GM18526 (cell line): ENCODE results near the gene PLAU.

Experiments
- POLR2A ChIP-seq: IDR thresholded peaks from 3 replicates; pipeline ENCODE4 v1.6.1; 2011; ENCODE audit not compliant: insufficient read length; ENCODE audit errors: extremely low read depth

Gene PLAU

DNA sequence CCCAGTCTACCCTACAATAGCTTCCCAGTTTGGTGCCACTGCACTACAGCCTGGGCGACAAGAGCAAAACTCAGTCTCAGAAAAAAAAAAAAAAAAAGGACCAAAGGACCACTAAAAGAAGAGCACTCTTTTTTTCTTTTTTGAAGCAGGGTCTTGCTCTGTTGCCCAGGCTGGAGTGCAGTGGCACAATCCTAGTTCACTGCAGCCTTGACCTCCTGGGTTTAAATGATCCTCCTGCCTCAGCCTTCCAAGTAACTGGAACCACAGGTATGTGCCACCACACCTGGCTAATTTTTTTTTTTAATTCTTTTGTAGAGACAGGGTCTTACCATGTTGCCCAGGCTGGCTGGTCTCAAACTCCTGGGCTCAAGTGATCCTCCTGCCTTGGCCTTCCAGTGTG is 14.0 kb downstream of the PLAU start:
- TF ChIP-seq POLR2A: no peak

DNA sequence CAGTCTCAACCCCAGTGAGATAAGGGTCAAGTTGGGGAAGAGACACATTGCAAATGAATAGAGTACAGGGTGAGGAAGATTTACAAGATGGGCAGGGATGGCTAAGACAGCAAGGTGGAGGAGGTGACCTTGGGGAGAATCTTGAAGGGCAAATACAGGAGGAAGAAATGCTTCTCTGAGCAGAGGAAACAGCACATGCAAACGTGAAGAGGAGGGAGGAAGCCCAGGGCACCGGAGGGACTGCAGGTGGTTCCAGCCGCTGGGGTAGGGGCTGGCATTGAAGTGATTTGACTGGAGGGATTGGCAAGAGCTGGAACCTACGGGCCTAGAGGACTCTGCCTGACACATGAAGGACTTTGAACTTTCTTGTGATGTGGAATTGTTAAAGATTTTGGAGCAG is 14.6 kb downstream of the PLAU start:
- TF ChIP-seq POLR2A: no peak

DNA sequence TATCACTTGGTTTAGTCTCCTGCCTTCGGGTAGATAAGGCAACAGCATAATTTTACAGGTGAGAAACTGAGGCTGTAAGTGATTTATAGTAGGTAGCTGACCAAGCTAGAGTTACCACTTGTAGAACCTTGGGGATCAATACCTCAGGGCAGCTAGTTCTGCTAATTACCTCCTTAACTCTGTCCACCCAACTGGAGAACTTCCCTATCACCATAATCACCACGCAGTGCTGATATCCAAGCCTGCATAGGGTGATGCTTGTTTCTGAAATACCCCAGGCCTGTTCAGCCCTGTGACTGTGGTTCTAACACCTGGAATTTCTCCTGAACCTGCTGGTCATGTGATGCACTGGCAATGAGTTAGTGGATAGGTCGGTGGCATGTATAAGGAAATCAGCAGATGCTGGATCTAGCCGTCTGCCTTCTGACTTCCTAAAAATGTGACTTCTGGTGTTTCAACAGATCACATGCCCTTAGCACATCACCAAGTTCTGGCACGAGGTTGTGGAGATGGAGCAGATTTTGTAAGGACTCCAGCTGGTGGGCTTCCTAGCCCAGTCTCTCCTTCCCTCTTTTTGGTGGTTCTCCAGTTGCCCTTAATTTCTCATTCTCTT is 15.3 kb downstream of the PLAU start:
- no peak for TF ChIP-seq POLR2A

DNA sequence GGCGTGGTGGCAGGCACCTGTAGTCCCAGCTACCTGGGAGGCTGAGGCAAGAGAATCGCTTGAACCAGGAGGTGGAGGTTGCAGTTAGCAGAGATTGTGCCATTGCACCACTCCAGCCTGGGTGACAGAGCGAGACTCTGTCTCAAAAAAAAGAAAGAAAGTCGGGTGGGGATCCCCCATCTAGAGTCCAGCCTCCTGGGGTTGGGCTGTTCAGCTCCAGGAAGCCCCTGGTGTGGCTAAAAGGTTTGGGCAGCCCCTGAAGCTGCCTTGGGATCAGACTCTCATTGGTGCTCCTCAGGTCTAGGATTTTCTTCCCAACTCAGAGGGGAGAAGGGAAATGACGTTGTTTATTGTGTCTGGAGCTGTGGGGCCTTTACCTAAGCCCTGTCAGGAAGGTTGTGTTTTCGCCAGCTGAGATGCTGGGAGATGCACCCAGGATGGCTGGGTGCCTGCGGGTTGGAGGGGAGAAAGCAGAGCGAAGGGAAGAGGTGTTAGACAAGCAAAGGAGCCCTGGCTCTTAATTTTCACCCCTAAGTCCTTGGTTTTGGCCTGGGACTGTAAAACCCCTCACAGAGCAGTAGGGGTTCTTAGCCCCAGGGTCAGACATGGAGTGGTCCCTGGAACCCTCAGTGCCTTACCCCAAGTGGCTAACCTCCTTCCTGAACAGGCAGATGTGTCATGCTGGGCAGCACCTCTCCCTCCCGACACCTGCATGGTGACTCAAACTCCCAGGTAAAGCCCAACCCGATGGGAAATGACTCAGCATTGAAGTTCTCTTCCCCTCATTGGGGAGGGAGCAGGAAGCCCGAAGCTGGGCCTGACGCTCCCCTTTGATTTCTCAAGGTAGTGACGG is 21.1 kb downstream of the PLAU start:
- TF ChIP-seq POLR2A: no peak

DNA sequence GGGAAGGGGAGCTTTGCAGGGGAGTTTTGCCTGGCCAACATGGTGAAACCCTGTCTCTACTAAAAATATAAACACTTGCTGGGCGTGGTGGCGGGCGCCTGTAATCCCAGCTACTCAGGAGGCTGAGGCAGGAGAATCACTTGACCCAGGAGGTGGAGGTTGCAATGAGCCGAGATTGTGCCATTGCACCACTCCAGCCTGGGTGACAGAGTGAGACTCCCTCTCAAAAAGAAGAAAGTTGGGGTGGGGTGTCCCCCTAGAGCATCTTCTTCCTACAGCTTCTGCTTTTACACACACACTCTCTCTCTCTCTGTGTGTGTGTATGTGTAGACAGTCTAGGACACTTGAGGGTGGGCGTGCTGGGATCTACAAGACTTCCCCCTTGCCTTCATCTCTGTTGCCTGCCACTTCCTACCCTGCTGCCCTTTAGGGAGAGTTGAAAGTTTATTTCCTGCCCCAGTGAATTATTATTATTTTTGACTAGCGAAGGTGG is 21.7 kb downstream of the PLAU start:
- TF ChIP-seq POLR2A: no peak

DNA sequence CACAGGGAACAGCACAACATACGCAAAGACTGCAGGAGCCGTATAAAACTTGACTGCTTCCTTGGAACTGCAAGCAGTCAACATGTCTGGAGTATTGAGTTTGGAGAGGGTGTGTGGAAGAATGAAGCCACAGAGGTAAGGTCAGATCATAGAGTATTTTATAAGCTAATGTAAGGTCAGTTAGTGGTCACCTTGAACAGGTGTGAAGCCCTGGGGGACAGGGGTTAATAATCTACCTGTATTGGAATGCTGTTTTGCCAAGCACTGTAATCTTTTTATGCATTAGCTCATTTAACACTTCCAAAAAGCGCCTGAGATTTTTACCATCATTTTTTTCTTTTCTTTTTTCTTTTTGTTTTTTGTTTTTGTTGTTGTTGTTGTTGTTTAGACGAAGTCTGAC is 23.1 kb downstream of the PLAU start:
- TF ChIP-seq POLR2A: no peak

DNA sequence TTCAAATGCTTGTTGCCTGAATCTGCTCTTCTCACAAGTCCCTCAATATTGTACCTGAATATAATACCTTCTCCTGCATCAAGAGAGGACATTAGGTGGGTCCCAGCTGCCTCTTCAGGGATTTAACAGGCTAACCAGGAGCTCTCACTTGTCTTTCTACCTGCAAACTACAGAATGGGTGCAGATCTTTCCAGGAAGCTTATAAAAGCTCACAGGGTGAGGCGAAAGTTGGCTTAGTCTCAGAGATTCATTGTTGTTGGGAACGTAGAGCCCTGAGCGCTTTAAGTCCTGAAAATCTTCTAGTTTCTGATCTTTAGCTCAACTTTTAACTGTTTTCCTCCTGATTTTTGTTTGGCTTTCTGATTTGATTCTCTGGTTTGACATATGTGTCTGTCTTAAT is 25.0 kb downstream of the PLAU start:
- no peak for TF ChIP-seq POLR2A

DNA sequence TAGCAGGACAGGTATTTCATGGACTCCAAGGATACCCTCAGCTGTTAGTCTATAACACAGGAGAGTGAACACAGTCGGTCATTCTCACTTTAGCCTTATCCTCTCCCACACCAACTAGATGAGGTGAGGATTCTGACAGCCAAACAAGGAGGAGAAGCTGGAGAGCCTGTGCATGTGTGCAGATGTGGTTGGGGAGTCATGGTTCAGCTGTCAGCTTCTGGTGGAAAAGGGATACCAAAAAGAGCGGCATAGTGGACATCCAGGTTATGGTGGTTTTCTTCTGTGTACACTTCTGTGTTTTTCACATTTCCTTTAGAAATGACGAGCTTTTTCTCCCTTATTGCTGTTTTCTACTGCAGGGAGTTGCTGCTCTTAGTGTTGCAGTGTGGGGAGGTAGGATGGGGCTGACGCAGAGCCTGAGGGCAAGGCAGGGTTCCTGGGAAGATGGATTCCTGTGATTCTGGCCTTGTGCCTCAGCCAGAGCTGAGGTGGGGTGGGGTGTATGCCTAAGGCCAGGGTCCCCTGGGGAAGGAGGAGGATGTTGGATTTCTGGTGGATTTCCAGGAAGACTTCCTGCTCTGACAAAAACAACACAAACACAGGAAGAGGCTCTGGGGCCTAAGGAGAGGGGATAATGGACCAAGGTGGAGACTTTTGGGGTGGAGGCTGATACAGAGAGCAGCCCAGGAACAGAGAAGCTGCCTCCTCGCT is 26.6 kb downstream of the PLAU start:
- TF ChIP-seq POLR2A: no peak

DNA sequence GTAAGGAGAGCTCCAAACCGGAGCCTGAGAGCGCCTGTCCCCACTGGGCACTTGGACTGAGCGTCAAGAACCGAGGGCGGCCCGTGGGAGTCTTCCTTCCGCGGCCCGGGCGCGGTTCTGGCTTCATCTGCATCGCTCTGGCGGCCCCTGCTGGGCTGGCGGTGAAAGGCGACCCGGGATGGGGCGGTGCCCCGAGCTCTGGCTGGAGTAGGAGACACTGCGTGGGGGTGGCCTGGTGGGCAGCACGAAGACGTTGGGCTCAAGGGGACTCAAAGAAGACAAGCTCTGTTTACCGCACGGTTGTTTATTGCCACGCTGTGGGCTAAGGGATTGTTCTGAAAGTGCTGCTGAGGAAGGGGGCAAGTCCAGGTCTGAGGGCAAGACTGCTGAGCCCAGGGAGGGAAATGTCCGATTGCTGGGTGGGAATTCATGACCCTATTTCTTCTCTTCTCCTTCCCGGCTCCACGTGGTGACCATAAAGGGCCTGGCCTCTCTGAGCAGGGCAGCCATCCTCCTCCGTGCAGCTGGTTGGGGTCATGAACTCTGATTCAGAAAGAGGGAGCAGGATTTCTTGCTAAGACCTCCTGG is 29.8 kb downstream of the PLAU start:
- no peak for TF ChIP-seq POLR2A

DNA sequence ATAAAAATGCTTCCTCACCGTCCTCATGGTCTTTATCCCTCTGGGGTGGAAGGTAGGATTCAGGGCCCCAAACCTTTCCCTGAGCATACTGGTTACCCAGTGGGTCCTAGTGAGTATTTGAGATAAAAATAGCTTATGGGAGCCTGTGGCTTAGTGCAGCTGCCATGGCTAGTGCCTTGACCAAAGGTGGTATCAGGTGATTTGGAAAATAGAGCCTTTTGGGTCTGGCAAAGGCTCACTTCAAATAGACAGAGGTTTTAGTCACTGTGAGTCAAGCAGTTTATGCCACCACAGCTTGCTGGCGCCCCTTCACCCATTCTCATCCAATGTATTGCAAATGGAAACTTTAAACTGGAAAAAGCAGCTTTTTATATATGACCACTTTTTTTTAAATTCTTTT is 30.4 kb downstream of the PLAU start:
- no peak for TF ChIP-seq POLR2A

DNA sequence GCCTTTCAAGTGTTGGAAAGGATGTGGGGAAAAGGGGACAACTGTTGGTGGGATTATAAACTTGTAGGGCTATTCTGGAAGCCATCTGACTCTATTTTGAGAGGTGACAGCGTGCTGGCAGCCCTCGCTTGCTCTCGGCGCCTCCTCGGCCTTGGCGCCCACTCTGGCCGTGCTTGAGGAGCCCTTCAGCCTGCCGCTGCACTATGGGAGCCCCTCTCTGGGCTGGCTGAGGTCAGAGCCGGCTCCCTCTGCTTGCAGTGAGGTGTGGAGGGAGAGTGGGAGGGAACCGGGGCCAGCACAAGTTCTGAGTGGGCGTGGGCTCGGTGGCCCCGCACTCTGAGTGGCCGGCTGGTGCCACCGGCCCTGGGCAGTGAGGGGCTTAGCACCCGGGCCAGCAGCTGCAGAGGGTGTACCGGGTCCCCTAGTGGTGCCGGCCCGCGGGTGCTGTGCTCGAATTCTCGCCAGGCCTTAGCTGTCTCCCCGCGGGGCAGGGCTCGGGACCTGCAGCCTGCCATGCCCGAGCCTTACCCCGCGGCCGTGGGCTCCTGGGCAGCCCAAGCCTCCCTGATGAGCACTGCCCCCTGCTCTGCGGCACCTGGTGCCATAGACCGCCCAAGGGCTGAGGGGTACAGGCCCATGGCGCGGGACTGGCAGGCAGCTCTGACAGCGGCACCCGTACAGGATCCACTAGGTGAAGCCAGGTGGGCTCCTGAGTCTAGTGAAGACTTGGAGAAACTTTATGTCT is 33.6 kb downstream of the PLAU start:
- TF ChIP-seq POLR2A: no peak

DNA sequence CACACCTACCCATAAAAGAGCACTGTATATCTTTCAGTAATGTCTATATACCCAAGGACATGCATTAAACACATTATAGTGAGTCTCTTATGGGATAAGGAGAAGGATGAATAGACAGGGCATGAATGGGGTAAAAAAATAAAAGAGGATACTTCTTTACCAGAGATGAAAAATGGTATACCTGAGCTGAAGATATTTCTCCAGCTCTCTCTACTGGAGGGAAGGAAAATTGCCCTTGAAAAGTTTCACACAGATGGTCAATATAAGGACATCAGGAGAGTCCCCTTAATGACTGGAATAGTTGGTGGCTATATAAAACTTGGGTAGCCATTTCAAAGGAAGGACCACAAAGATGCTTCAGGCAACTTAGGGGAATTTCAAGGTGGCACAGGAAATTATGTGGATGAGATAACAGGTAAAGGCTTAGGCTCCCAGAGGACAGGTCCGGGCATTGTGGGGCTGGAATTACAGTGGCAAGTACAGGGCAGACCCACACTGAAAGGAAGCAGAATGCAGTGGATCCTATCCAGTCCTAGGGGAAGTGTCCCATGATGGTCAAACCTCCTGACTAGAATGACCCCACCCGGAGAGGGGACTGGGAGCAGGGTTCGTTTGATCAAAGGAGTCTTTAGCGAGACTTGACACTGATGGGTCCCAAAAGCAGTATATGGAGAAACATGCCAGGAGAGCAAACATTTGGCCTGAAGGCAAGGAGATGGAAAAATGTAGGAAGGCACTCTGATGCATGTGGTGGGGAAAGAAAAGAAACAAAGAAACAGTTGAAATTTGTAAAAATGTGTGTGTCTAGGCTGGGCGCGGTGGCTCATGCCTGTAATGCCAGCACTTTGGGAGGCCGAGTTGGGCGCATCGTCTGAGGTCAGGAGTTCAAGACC is 35.6 kb downstream of the PLAU start:
- TF ChIP-seq POLR2A: no peak

DNA sequence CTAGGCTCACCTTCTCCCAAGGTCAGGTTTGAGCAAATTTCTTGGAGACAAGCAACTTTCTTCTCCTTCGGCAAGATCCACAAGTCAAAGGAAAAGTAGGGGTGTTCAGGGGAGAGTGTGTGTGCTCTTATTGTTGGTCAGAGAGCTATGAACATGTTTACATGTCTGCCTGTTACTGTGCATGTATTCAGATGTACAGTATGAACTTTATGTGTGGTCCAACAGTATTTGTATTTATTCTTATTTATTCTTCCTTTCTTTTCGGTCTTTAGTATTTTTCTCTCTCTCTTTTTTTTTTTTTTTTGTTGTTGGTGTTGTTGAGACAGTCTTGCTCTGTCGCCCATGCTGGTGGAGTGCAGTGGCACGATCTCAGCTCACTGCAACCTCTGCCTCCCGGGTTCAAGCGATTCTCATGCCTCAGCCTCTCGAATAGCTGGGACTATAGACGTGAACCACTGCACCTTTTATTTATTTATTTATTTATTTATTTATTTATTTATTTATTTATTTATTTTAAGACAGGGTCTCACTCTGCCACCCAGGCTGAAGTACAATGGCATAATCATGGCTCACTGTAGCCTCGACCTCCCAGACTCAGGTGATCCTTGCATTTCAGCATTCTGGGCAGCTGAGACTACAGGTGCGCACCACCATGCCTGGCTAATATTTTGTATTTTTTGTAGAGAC is 38.2 kb downstream of the PLAU start:
- TF ChIP-seq POLR2A: no peak
